ENCODE measurements around the gene MUSTN1. TPM values are rescaled to one million over a fixed set of nuclear protein-coding genes. Genes with fewer than 3 reads are reported as not detected.

The MUSTN1 gene
- total and polyA plus RNA-seq, 2 experiments from 2014 or later: 1.2 to 1.4 TPM

DNA sequence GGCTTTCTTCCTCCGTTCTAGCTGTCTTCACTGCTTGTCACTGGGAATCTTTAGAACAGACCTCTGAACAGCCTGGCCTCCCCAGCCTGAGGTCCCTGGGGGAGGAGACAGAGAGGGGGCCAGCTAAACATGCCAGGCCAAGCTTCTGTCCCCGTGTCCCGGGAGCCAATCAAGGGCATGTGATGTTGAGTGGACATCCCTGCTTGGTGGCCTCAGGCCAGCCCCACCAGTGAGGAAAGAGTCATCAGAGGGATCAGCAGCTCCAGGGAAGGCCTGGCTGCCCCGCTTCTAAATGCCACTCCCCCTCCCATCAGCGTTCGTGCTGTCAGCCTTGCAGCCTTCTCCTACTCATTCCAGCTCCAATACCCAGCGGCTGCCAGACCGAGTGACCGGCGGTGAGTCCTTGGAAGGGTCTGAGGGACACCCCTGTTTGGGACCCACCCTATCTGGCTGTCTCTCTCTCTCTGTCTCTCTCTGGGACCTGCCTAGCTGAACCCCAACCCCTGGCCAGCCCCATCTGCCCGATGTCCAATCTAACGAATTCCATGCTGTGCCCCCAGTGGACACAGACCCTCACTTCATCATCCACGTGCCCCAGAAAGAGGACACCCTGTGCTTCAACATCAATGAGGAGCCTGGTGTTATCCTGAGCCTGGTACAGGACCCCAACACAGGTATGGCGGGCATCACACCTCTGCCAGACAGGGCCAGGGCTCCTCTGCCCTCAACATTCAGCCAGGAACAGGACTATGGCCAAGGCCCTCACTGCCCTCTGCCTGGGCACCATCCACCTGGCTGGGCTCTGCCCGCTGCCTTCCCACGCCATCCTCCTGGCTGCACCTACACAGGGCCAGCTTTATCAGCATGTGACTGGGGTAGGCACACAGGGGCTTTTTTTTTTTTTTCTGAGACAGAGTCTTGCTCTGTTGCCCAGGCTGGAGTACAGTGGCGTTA is 46.9 kb downstream of the MUSTN1 start:
- H4K20me1 ChIP-seq (replicated peaks; ENCODE audit: insufficient read depth): no peaks in the 10 kb centered on the region
- H3K27me3 ChIP-seq (ENCODE audit: insufficient read depth): no peaks in the 10 kb centered on the region
- no peak overlapping the region for H3K4me3 ChIP-seq
- H3K27ac ChIP-seq (ENCODE audit: low read depth): no peak overlapping the region
- Mint-ChIP-seq H3K4me1 (no peaks in the 10 kb centered on the region; the same call in 2 of the 3 replicates), H3K27ac (no peak overlapping the region), H3K4me3 (no peak overlapping the region), H3K27me3 (ENCODE audit: insufficient read depth, low read depth, poor library complexity) (peaks cover 28% of the 10 kb centered on the region), H3K36me3 (ENCODE audit: low read depth) (no peaks in the 10 kb centered on the region; the same call in 2 of the 3 replicates), H3K9me3 (no peaks in the 10 kb centered on the region)
- H3F3A ChIP-seq (replicated peaks; ENCODE audit: low read depth): no peaks in the 10 kb centered on the region
- no peak for ATAC-seq
- no peak overlapping the region for H2AFZ ChIP-seq
- TF ChIP-seq ZNF114 (CRISPR knock-in tag; IDR thresholded peaks at IDR 0.05): no peak
- TF ChIP-seq CREB1 (CRISPR knock-in tag; IDR thresholded peaks at IDR 0.05; ENCODE audit: low read depth): no peak
- TF ChIP-seq JUNB (IDR thresholded peaks at IDR 0.05; ENCODE audit: unreplicated experiment): no peak
- TF ChIP-seq EZH2 (IDR thresholded peaks at IDR 0.05; ENCODE audit: low read depth, unreplicated experiment): no peak
- TF ChIP-seq, protein P1, sequence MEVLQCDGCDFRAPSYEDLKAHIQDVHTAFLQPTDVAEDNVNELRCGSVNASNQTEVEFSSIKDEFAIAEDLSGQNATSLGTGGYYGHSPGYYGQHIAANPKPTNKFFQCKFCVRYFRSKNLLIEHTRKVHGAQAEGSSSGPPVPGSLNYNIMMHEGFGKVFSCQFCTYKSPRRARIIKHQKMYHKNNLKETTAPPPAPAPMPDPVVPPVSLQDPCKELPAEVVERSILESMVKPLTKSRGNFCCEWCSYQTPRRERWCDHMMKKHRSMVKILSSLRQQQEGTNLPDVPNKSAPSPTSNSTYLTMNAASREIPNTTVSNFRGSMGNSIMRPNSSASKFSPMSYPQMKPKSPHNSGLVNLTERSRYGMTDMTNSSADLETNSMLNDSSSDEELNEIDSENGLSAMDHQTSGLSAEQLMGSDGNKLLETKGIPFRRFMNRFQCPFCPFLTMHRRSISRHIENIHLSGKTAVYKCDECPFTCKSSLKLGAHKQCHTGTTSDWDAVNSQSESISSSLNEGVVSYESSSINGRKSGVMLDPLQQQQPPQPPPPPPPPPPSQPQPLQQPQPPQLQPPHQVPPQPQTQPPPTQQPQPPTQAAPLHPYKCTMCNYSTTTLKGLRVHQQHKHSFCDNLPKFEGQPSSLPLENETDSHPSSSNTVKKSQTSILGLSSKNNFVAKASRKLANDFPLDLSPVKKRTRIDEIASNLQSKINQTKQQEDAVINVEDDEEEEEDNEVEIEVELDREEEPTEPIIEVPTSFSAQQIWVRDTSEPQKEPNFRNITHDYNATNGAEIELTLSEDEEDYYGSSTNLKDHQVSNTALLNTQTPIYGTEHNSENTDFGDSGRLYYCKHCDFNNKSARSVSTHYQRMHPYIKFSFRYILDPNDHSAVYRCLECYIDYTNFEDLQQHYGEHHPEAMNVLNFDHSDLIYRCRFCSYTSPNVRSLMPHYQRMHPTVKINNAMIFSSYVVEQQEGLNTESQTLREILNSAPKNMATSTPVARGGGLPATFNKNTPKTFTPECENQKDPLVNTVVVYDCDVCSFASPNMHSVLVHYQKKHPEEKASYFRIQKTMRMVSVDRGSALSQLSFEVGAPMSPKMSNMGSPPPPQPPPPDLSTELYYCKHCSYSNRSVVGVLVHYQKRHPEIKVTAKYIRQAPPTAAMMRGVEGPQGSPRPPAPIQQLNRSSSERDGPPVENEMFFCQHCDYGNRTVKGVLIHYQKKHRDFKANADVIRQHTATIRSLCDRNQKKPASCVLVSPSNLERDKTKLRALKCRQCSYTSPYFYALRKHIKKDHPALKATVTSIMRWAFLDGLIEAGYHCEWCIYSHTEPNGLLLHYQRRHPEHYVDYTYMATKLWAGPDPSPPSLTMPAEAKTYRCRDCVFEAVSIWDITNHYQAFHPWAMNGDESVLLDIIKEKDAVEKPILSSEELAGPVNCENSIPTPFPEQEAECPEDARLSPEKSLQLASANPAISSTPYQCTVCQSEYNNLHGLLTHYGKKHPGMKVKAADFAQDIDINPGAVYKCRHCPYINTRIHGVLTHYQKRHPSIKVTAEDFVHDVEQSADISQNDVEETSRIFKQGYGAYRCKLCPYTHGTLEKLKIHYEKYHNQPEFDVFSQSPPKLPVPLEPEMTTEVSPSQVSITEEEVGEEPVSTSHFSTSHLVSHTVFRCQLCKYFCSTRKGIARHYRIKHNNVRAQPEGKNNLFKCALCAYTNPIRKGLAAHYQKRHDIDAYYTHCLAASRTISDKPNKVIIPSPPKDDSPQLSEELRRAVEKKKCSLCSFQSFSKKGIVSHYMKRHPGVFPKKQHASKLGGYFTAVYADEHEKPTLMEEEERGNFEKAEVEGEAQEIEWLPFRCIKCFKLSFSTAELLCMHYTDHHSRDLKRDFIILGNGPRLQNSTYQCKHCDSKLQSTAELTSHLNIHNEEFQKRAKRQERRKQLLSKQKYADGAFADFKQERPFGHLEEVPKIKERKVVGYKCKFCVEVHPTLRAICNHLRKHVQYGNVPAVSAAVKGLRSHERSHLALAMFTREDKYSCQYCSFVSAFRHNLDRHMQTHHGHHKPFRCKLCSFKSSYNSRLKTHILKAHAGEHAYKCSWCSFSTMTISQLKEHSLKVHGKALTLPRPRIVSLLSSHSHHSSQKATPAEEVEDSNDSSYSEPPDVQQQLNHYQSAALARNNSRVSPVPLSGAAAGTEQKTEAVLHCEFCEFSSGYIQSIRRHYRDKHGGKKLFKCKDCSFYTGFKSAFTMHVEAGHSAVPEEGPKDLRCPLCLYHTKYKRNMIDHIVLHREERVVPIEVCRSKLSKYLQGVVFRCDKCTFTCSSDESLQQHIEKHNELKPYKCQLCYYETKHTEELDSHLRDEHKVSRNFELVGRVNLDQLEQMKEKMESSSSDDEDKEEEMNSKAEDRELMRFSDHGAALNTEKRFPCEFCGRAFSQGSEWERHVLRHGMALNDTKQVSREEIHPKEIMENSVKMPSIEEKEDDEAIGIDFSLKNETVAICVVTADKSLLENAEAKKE (CRISPR knock-in tag; IDR thresholded peaks at IDR 0.05): no peak
- TF ChIP-seq, protein P2, sequence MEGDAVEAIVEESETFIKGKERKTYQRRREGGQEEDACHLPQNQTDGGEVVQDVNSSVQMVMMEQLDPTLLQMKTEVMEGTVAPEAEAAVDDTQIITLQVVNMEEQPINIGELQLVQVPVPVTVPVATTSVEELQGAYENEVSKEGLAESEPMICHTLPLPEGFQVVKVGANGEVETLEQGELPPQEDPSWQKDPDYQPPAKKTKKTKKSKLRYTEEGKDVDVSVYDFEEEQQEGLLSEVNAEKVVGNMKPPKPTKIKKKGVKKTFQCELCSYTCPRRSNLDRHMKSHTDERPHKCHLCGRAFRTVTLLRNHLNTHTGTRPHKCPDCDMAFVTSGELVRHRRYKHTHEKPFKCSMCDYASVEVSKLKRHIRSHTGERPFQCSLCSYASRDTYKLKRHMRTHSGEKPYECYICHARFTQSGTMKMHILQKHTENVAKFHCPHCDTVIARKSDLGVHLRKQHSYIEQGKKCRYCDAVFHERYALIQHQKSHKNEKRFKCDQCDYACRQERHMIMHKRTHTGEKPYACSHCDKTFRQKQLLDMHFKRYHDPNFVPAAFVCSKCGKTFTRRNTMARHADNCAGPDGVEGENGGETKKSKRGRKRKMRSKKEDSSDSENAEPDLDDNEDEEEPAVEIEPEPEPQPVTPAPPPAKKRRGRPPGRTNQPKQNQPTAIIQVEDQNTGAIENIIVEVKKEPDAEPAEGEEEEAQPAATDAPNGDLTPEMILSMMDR (conservative IDR thresholded peaks at IDR 0.05; ENCODE audit: low read depth in 2 of 2): no peak
- H3K36me3 ChIP-seq (ENCODE audit: insufficient read depth): no peaks in the 10 kb centered on the region
- H3K9me2 ChIP-seq (ENCODE audit: insufficient read depth): peaks cover 6% of the 10 kb centered on the region; the same call in 1 of the 2 replicates
- no peak overlapping the region for H3K4me2 ChIP-seq
- H3K79me2 ChIP-seq (replicated peaks; ENCODE audit: insufficient read depth): no peaks in the 10 kb centered on the region
- DNase-seq (ENCODE audit: low spot score): no peak
- H3K4me1 ChIP-seq (ENCODE audit: insufficient read depth): no peaks in the 10 kb centered on the region

Data from GM23338 (cell line).